LNCaP clone FGC (cell line): ENCODE results near the gene GCN1.
A peak's percentile ranks its signal among the peaks of the same experiment; 100 is the strongest.

Source experiments
- DNase-seq: peaks from one replicate; pipeline ENCODE4 v3.0.0-alpha.2; 2011; ENCODE audit warnings: low read depth
- H3K4me3 ChIP-seq: 2 replicates; pipeline ENCODE4 v1.5.1; 2011; ENCODE audit warnings: mild to moderate bottlenecking, low read depth, low read length, control low read depth
- CTCF ChIP-seq: IDR thresholded peaks from 2 replicates; pipeline ENCODE4 v1.5.1; 2012; ENCODE audit warnings: mild to moderate bottlenecking; ENCODE audit not compliant: control insufficient read depth, insufficient read depth; ENCODE audit errors: extremely low read depth

The GCN1 gene

GRCh38 chr12:120142231-120142877, 52.2 kb downstream of the GCN1 start:
- TF ChIP-seq CTCF, result no peak
- no peak overlapping the region for H3K4me3 ChIP-seq
- DNase-seq, result peak; percentile 10

GRCh38 chr12:120141336-120141735, 53.2 kb downstream of the GCN1 start:
- no peak for TF ChIP-seq CTCF
- no peak for DNase-seq
- H3K4me3 ChIP-seq, result no peak overlapping the region

GRCh38 chr12:120140603-120141002, 53.9 kb downstream of the GCN1 start:
- no peak for DNase-seq
- TF ChIP-seq CTCF, result no peak

GRCh38 chr12:120139958-120140357, 54.6 kb downstream of the GCN1 start:
- TF ChIP-seq CTCF, result no peak
- no peak overlapping the region for H3K4me3 ChIP-seq
- DNase-seq, result no peak

More at GRCh38 chr12:120140603-120141002, 53.9 kb downstream of the GCN1 start:
- H3K4me3 ChIP-seq, result no peak overlapping the region

- DNase-seq, result no peak
- TF ChIP-seq CTCF, result no peak
- H3K4me3 ChIP-seq, result no peak overlapping the region
These were observed 56.1 kb downstream of the GCN1 start for GRCh38 chr12:120138366-120138765.

GRCh38 chr12:120137833-120138232, 56.7 kb downstream of the GCN1 start:
- no peak overlapping the region for H3K4me3 ChIP-seq
- no peak for DNase-seq
- TF ChIP-seq CTCF, result no peak
